GM21381 (cell line): ENCODE measurements around the gene RBL1.

Experiments used
- ATAC-seq: cut with Tn5 transposase; IDR thresholded peaks from one replicate; pipeline ENCODE4 v1.9.1; 2021; ENCODE audit warnings: mild to moderate bottlenecking, moderate library complexity; ENCODE audit not compliant: unreplicated experiment

The RBL1 gene

GRCh38 chr20:36951198-36951978, 144.4 kb downstream of the RBL1 start, which contains the start of gene SAMHD1:
SAMHD1 (minus strand) TSS chr20:36951708; CDS start chr20:36951643, 65 bp downstream.
- ATAC-seq: peak; percentile 89

GRCh38 chr20:36950414-36951197, 145.2 kb downstream of the RBL1 start:
- ATAC-seq: peak; percentile 5
